Smooth muscle cell (in vitro differentiated cells): ENCODE data around the gene PLEKHH3. TPM values are rescaled to one million over a fixed set of nuclear protein-coding genes. Genes with fewer than 3 reads are reported as not detected.

Experiments used
- DNase-seq: peaks from one replicate; lab custom pipeline; 2025; ENCODE audit not compliant: unreplicated experiment; lab: John Stamatoyannopoulos, UW
- H2AFZ ChIP-seq: fragments of 200-600 bp; sonication (generic); 2 replicates; pipeline ENCODE4 v1.6.0; 2016; ENCODE audit warnings: antibody characterized with exemption, low read depth, mild to moderate bottlenecking
- H3F3A ChIP-seq: fragments of 200-600 bp; sonication (generic); 2 replicates; pipeline ENCODE4 v1.6.0; 2017; ENCODE audit warnings: antibody characterized with exemption, low read depth
- H3K27ac ChIP-seq: fragments of 200-600 bp; sonication (generic); 2 replicates; pipeline ENCODE4 v1.5.1; 2016; ENCODE audit warnings: low read depth, mild to moderate bottlenecking
- H3K27me3 ChIP-seq: fragments of 200-600 bp; sonication (generic); 2 replicates; pipeline ENCODE4 v1.6.1; 2016; ENCODE audit warnings: low read depth, mild to moderate bottlenecking
- H3K36me3 ChIP-seq: fragments of 200-600 bp; sonication (generic); 2 replicates; pipeline ENCODE4 v1.5.1; 2016; ENCODE audit warnings: low read depth
- H3K4me1 ChIP-seq: fragments of 200-600 bp; sonication (generic); 2 replicates; pipeline ENCODE4 v1.5.1; 2016; ENCODE audit warnings: low read depth
- H3K4me2 ChIP-seq: fragments of 200-600 bp; sonication (generic); 2 replicates; pipeline ENCODE4 v1.6.0; 2016; ENCODE audit warnings: mild to moderate bottlenecking
- H3K4me3 ChIP-seq: fragments of 200-600 bp; sonication (generic); 2 replicates; pipeline ENCODE4 v1.5.1; 2016; ENCODE audit warnings: mild to moderate bottlenecking
- H3K79me2 ChIP-seq: fragments of 200-600 bp; sonication (generic); 2 replicates; pipeline ENCODE4 v1.6.0; 2016; ENCODE audit warnings: low read depth, mild to moderate bottlenecking
- H3K9ac ChIP-seq: fragments of 200-600 bp; sonication (generic); 2 replicates; pipeline ENCODE4 v1.6.0; 2016; ENCODE audit warnings: low read depth
- H3K9me3 ChIP-seq: fragments of 200-600 bp; sonication (generic); replicated peaks from 2 replicates; pipeline ENCODE4 v1.5.1; 2016; ENCODE audit warnings: low read depth
- H4K20me1 ChIP-seq: fragments of 200-600 bp; sonication (generic); 2 replicates; pipeline ENCODE4 v1.6.0; 2016; ENCODE audit warnings: low read depth
- CTCF ChIP-seq: fragments of 200-600 bp; sonication (generic); IDR thresholded peaks from 2 replicates; pipeline ENCODE4 v1.5.1; 2017; ENCODE audit warnings: borderline replicate concordance, mild to moderate bottlenecking, antibody characterized with exemption; ENCODE audit not compliant: insufficient read depth, poor library complexity, severe bottlenecking
- WGBS: methylation state at CpG from one replicate; pipeline ENCODE4 v1.1.7; 2016; ENCODE audit warnings: low lambda C conversion rate; 5-methylcytosine and 5-hydroxymethylcytosine counted together
- polyA plus RNA-seq: library from polyadenylated mRNA; unstranded; fragments of >200 nt; fragmentation: Nextera tagmentation; extraction: Ambion mirVana; gene quantifications from 2 replicates; pipeline ENCODE4 v1.2.1, GENCODE V29; 2016
- total RNA-seq: library from RNA; depleted of rRNA; stranded (reverse); fragments of >200 nt; gene quantifications from 2 replicates; pipeline ENCODE4 v1.2.3, GENCODE V29; 2014

The PLEKHH3 gene
- total and polyA plus RNA-seq, 2 experiments from 2014 or later, result 5.0 to 23.7 TPM

- H2AFZ ChIP-seq, result no peak overlapping the region
- H3K4me1 ChIP-seq, result no peaks in the 10 kb centered on the region
- no peaks in the 10 kb centered on the region for H3K9me3 ChIP-seq
- no peaks in the 10 kb centered on the region for H4K20me1 ChIP-seq
- H3K27ac ChIP-seq, result no peak overlapping the region
- no peaks in the 10 kb centered on the region for H3K36me3 ChIP-seq
- no peak for TF ChIP-seq CTCF
- DNase-seq, result no peak
- H3K4me3 ChIP-seq, result no peak overlapping the region
- H3K27me3 ChIP-seq, result no peaks in the 10 kb centered on the region
- no peaks in the 10 kb centered on the region for H3F3A ChIP-seq
- H3K9ac ChIP-seq, result no peak overlapping the region
- no peaks in the 10 kb centered on the region for H3K79me2 ChIP-seq
- 77% methylated on average over 2 of the region's 2 CpGs for WGBS
- no peak overlapping the region for H3K4me2 ChIP-seq
Measured at GRCh38 chr17:42642336-42642735, 34.5 kb downstream of the PLEKHH3 start.

- WGBS, result 95% methylated on average over 4 of the region's 4 CpGs
- H3K9me3 ChIP-seq, result no peaks in the 10 kb centered on the region
- no peaks in the 10 kb centered on the region for H3K36me3 ChIP-seq
- H3K79me2 ChIP-seq, result no peaks in the 10 kb centered on the region
- no peaks in the 10 kb centered on the region for H4K20me1 ChIP-seq
- H3K9ac ChIP-seq, result no peak overlapping the region
- no peak overlapping the region for H3K4me2 ChIP-seq
- H3K4me1 ChIP-seq, result no peaks in the 10 kb centered on the region
- H3K27me3 ChIP-seq, result no peaks in the 10 kb centered on the region
- no peak for TF ChIP-seq CTCF
- no peak overlapping the region for H2AFZ ChIP-seq
- no peaks in the 10 kb centered on the region for H3F3A ChIP-seq
- no peak overlapping the region for H3K4me3 ChIP-seq
- H3K27ac ChIP-seq, result no peak overlapping the region
- no peak for DNase-seq
Measured at GRCh38 chr17:42640121-42640520, 36.7 kb downstream of the PLEKHH3 start.

- no peak for DNase-seq
- H4K20me1 ChIP-seq, result no peaks in the 10 kb centered on the region
- H2AFZ ChIP-seq, result no peak overlapping the region
- H3K4me2 ChIP-seq, result no peak overlapping the region
- H3K27me3 ChIP-seq, result no peaks in the 10 kb centered on the region
- H3K27ac ChIP-seq, result no peak overlapping the region
- H3K36me3 ChIP-seq, result no peaks in the 10 kb centered on the region
- 86% methylated on average over 6 of the region's 7 CpGs for WGBS
- H3K9me3 ChIP-seq, result no peaks in the 10 kb centered on the region
- H3K4me3 ChIP-seq, result no peak overlapping the region
- H3K79me2 ChIP-seq, result no peaks in the 10 kb centered on the region
- H3K9ac ChIP-seq, result no peak overlapping the region
- H3F3A ChIP-seq, result no peaks in the 10 kb centered on the region
- TF ChIP-seq CTCF, result no peak
- no peaks in the 10 kb centered on the region for H3K4me1 ChIP-seq
Measured at GRCh38 chr17:42639525-42640113, 37.2 kb downstream of the PLEKHH3 start.

GRCh38 chr17:42632949-42633444 lies 43.8 kb downstream of the PLEKHH3 start:
- no peaks in the 10 kb centered on the region for H3K27me3 ChIP-seq
- no peak for DNase-seq
- H3F3A ChIP-seq, result no peaks in the 10 kb centered on the region
- H3K9me3 ChIP-seq, result no peaks in the 10 kb centered on the region
- H3K27ac ChIP-seq, result no peak overlapping the region
- TF ChIP-seq CTCF, result no peak
- no peak overlapping the region for H3K9ac ChIP-seq
- H4K20me1 ChIP-seq, result no peaks in the 10 kb centered on the region
- H3K4me1 ChIP-seq, result no peaks in the 10 kb centered on the region
- no peak overlapping the region for H2AFZ ChIP-seq
- H3K36me3 ChIP-seq, result no peaks in the 10 kb centered on the region
- no peaks in the 10 kb centered on the region for H3K79me2 ChIP-seq
- H3K4me3 ChIP-seq, result no peak overlapping the region
- no peak overlapping the region for H3K4me2 ChIP-seq
- 92% methylated on average over 9 of the region's 9 CpGs for WGBS
